ENCODE measurements around the gene BAIAP2. TPM values are rescaled to one million over a fixed set of nuclear protein-coding genes. Genes with fewer than 3 reads are reported as not detected.

BAIAP2 gene
- total and polyA plus RNA-seq, 2 of the 13 experiments (the other 11 are each of a cell fraction or from before 2014, with no cell fraction given), result 22.5 to 24.0 TPM

GRCh38 chr17:80987941-80988461 lies 47.0 kb upstream of the BAIAP2 start (continued):
- TF ChIP-seq ARID5B (CRISPR knock-in tag; IDR thresholded peaks at IDR 0.05) (no peak), IRX3 (CRISPR knock-in tag; IDR thresholded peaks at IDR 0.05; ENCODE audit: borderline replicate concordance, low read depth) (0 out of 2 replicates have a peak, but pooled peaks have one; percentile 58), TOPORS (CRISPR knock-in tag; IDR thresholded peaks at IDR 0.05) (0 out of 2 replicates have a peak, but pooled peaks have one; percentile 37), ZNF816 (CRISPR knock-in tag; IDR thresholded peaks at IDR 0.05; ENCODE audit: borderline replicate concordance) (no peak), KDM2A (CRISPR knock-in tag; IDR thresholded peaks at IDR 0.05; ENCODE audit: borderline replicate concordance, low read depth) (no peak), CENPT (CRISPR knock-in tag; IDR thresholded peaks at IDR 0.05; ENCODE audit: low read depth) (peak; percentile 61; the same call in 1 of the 2 replicates), MTERF4 (CRISPR knock-in tag; IDR thresholded peaks at IDR 0.05) (peak; percentile 28; the same call in 1 of the 2 replicates), ZNF691 (CRISPR knock-in tag; IDR thresholded peaks at IDR 0.05; ENCODE audit: borderline replicate concordance, low read depth) (no peak), CREM (IDR thresholded peaks at IDR 0.05) (no peak), CREM (CRISPR knock-in tag; IDR thresholded peaks at IDR 0.05) (no peak), HMGA1 (CRISPR knock-in tag; conservative IDR thresholded peaks at IDR 0.05) (no peak), ZNF772 (CRISPR knock-in tag; IDR thresholded peaks at IDR 0.05) (no peak), PRDM10 (CRISPR knock-in tag; IDR thresholded peaks at IDR 0.05; ENCODE audit: low read depth) (no peak)
